ENCODE results near the gene SDF2.
"Not testable (repeated sequence)": the region's sequence is repeated elsewhere in the genome, so short reads cannot be mapped to it uniquely, and the experiment has no call there.

Gene SDF2

DNA sequence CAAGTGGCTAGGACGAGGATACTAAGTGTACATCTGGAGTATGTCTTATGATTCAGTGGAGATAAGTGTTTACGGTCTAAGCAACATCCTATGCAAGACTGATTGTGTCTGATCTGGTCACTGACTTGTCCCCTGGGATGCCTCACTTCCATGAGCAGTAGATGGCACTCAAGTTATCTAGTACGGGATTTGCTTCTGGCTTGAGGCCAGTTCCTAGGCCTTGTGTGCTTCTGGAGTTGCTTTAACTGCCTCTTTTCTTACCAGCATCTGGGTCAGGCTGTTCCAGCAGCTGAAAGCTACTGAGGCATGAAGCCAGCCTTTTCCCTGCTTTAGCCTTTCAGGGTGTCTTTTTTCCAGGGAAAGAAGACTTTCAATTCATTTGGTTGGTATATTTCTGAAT lies 23.3 kb upstream of the SDF2 start:
- DNase-seq (ENCODE audit: low read depth in 3 of 3): no peak

DNA sequence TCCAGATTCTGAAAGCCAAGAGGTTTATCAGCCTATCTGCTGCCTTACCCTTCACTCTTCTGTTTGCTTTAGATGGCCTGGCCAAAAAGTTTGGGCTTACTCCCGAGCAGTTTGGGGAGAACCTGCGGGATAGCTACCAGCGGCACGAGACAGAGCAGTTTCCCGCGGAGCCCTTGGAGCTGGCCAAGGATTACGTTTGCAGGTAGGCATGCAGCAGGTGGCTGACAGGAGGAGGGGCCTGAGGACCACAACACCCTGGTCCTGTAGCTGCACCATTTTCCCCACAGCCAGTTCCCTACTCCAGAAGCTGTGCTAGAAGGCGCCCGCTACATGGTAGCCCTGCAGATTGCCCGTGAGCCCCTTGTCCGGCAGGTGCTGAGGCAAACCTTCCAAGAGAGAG lies 20.9 kb upstream of the SDF2 start:
- DNase-seq (ENCODE audit: low read depth in 3 of 3): no peak

DNA sequence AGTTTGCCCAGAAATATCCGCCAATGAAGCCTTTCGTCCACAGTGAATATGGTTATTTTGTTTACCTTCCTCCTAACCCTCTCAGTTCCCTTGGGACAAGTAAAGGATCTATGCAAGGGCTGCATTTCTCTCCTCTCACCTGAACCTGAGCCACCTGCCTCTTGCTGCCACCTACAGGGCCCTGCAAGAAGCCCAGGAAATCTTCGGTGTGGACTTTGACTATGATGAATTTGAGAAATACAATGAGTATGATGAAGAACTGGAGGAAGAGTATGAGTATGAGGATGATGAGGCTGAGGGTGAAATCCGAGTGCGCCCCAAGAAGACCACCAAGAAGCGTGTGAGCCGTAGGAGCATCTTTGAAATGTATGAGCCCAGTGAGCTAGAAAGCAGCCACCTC lies 14.3 kb upstream of the SDF2 start:
- no peak for DNase-seq (ENCODE audit: low read depth in 3 of 3)

DNA sequence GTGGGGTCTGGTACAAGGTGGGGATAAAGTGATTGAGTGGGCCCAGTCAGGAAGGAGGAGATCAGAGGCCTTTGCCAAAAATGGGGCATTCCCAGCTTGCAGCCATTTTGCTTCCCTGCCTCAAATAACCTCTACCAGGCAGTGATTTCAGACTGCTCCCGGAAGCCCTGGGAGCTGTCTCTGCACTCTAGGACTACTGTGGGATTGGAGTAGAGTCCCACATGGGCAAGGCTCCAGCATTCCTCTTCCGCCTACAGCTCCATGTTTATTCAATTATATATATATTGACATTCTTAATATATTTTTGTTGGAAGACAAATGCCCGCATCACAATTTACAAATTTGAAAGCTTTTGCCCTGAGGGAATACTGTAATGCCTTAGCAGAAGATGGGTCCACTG lies 13.8 kb upstream of the SDF2 start:
- DNase-seq (ENCODE audit: low read depth in 3 of 3): no peak

DNA sequence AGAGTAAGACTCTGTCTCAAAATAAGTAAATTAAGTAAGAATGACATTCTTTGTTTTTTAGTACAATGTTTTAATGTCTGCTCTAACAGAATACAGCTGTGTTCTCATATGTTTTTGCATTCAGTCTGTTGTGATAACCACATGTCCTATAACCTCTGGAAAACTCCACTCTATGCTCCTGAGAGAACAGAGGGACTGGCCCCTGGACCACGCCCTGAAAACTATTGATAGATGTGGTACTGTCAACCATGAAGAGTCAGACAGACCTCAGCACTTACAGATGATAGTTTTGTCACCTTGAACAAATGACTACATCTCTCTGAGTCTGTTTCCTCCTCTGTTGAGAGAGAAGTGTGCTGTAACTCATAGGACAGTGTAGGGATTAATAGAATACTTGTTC lies 8.2 kb upstream of the SDF2 start:
- DNase-seq (ENCODE audit: low read depth in 3 of 3): no peak

DNA sequence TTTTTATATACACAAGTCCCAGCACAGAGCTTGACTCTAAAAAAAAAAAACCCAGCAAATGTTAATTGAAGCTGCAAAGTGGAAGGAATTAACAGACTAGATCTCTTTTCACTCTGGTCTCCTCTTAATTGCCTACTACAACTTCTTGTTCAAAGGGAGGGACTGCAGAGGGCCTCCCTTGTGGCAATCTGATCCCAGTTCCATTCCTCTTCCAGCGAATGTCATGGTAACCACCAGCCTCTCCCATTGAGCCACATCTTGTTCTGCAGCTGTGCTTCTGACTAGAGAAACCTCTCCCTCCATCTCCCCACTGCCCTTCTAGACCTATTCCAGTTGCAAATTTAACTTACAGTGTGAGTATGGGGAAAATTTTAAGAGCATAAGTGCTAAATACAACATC lies 6.2 kb upstream of the SDF2 start:
- no peak for DNase-seq (ENCODE audit: low read depth in 3 of 3)

DNA sequence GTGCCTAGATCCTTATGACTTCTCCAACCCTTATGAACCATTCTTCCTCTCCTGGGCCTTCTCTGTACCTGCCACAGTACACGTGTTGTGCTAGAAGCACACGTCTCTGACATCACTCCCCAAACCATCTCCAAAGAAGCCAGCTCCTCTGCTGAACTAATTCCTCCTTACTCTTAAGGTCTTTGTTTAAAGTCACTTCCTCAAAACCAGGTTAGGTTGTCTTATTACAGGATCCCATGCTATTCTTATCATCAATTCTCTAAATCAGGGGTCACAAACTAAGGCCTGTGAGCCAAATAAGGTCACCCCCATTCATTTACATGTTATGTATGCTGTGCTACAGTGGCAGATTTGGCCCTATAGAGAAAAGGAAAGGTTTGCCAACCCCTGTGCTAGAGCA lies 4.3 kb upstream of the SDF2 start:
- DNase-seq (ENCODE audit: low read depth in 3 of 3): no peak

DNA sequence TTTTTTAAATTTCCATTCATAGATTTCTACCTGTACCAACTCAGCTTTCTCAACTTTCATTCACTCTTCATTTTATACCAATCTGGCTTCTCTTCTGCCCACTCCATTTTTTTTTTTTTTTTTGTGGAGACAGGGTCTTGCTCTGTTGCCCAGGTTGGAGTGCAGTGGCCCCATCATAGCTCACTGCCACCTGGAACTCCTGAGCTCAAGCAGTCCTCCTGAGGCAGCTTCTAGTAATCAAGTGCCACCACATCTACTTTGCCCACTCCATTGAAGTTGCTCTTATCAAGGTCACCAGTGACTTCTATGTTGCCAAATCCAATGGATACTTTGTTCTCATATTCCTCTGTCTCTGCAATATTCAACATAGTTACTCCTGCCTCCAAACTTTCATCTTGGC lies 2.0 kb upstream of the SDF2 start:
- no peak for DNase-seq (ENCODE audit: low read depth in 3 of 3)

DNA sequence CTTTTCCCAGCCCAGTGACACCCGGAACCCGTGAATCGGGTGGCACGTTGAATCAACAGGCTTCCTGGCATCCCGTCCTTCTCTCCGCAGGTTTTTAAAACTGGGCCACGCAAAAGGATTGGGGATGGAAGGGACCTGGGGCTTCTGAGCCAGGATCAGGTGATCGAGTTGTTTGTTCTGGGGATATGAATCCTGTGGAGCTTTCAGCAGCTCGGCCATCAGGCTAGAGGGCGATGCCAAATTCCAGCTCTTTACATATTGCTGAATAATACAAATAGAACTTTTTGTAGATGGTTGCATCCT lies 772 bp upstream of the SDF2 start:
- no peak for DNase-seq (ENCODE audit: low read depth in 3 of 3)

DNA sequence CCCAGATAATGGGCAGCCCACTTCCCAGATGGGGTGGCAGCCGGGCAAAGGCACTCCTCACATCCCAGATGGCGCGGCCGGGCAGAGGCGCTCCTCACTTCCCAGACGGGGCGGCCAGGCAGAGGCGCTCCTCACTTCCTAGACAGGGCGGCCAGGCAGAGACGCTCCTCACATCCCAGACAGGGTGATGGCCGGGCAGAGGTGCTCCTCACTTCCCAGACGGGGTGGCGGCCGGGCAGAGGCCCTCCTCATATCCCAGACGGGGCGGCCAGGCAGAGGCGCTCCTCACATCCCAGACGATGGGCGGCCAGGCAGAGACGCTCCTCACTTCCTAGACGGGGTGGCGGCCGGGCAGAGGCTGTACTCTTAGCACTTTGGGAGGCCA lies 2.2 kb downstream of the SDF2 start:
- not testable (repeated sequence) for DNase-seq (ENCODE audit: low read depth in 3 of 3)

DNA sequence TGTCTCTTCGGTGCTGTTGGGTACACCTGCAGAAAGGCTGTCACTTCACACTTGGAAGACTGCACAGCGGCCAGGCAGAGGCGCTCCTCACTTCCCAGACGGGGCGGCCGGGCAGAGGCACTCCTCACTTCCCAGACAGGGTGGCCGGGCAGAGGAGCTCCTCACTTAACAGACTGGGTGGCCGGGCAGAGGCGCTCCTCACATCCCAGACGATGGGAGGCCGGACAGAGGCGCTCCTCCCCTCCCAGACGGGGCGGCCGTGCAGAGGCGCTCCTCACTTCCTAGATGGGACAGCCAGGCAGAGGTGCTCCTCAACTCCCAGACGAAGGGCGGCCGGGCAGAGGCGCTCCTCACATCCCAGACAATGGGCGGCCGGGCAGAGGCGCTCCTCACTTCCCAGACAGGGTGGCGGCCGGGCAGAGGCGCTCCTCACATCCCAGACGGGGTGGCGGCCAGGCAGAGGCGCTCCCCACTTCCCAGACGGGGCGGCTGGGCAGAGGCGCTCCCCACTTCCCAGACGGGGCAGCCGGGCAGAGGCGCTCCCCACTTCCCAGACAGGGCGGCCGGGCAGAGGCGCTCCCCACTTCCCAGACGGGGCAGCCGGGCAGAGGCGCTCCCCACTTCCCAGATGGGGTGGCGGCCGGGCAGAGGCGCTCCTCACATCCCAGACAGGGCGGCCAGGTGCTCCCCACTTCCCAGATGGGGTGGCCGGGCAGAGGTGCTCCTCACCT lies 2.8 kb downstream of the SDF2 start:
- DNase-seq (ENCODE audit: low read depth in 3 of 3): not testable (repeated sequence)

DNA sequence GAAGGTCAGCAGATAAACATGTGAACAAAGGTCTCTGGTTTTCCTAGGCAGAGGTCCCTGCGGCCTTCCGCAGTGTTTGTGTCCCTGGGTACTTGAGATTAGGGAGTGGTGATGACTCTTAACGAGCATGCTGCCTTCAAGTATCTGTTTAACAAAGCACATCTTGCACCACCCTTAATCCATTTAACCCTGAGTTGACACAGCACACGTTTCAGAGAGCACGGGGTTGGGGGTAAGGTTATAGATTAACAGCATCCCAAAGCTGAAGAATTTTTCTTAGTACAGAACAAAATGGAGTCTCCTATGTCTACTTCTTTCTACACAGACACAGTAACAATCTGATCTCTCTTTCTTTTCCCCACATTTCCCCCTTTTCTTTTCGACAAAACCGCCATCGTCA lies 3.4 kb downstream of the SDF2 start:
- DNase-seq (ENCODE audit: low read depth in 3 of 3): not testable (repeated sequence)

DNA sequence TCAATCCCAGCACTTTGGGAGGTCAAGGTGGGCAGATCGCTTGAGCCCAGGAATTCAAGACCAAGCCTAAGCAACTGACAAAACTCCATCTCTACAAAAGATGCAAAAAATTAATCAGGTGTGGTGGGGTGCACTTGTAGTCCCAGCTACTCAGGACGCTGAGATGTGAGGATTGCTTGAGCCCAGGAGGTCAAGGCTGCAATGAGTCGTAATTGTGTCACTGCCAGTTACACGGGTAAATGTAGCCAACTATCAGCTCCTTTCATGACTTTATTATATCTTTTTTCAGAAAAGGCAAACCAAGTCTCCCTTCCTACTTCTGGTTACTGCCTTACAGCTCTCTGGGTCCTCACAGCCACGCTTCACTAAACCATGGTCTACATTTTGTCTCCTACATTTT lies 4.0 kb downstream of the SDF2 start:
- no peak for DNase-seq (ENCODE audit: low read depth in 3 of 3)

DNA sequence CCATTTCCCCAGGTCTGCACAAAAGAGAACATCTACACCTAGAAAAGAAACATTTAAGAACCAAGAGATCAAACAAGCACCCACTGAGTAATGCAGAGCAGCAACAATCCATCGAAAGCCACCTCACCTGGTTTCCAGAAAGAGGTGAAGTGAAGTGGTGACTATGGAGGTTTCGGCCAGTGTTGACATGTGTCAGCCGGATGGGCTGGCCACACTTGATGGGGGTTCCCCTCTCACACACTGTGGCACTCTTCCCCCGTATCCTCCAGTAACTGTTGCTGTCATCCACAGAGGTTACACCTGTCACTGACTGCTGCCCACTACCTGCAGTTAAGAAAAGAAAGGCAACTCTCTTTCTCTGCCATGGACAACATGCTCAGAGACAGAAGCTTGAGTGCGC lies 6.5 kb downstream of the SDF2 start:
- DNase-seq (ENCODE audit: low read depth in 3 of 3): no peak

DNA sequence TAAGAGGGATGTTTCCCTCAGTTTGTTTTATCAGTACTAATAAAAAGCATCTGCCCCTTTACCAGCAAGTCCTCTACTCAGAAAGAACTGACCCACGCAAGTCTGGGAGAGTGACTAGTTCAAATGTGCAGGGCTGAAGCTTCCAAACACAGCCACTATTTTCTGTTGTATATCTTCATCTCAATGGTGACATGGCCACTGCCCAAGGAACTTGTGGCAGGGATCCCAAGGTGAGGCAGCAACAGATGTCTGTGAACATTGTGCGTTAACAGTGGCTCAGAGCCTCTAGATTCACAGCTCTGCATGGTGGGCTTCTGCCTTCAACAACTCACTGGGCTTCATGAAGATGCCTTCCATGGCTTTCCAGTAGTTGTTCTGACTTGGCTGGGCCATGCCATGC lies 13.0 kb downstream of the SDF2 start:
- no peak for DNase-seq (ENCODE audit: low read depth in 3 of 3)

DNA sequence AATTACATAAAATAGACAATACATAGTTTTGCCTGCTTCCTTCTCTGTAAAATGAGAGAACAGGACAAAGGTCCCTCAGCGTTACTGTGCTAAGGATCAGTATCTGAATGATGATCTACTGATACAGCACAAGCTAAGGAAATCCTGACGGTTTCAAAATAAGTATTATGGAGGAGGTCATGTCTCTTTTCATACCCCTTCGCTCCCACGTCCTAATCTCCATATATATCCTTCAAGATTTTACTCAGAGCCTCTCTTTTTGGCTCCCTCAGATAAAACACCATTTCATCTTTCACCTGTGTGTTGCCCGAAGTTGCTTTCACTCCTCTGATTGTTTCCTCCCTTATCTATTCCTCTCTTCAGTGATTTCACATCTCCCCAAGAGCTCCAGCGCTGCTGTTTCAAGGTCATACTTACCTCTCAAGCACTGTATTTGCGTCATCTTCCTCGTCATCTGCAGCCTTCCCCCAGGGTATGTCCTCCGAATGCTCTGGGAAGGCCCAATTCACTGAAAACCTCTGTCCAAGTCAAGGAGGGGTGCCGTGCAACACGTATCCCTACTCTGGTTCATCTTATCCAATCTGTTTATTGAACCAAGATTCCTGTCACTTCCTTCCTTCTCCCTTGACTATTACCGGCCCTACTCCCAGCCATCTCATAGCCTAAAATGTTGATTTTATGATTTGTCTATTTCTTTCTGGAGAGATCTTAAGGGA lies 15.5 kb downstream of the SDF2 start:
- no peak for DNase-seq (ENCODE audit: low read depth in 3 of 3)

DNA sequence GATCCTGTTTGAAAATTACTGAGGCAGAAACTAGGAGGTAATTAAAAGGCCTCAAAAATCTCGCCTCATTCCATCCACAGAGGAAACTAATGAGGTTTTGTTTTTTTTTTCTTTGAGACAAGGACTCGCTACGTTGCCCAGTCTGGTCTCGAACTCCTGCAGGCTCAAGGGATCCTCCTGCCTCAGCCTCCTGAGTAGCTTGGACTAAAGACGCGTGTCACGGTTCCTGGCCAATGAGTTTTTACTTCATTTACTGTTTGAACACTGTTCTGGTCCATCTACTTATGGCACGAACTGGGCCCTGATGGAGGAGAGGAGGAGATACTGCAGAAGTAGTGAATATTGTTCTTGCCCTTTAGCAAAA lies 16.1 kb downstream of the SDF2 start:
- DNase-seq (ENCODE audit: low read depth in 3 of 3): no peak

DNA sequence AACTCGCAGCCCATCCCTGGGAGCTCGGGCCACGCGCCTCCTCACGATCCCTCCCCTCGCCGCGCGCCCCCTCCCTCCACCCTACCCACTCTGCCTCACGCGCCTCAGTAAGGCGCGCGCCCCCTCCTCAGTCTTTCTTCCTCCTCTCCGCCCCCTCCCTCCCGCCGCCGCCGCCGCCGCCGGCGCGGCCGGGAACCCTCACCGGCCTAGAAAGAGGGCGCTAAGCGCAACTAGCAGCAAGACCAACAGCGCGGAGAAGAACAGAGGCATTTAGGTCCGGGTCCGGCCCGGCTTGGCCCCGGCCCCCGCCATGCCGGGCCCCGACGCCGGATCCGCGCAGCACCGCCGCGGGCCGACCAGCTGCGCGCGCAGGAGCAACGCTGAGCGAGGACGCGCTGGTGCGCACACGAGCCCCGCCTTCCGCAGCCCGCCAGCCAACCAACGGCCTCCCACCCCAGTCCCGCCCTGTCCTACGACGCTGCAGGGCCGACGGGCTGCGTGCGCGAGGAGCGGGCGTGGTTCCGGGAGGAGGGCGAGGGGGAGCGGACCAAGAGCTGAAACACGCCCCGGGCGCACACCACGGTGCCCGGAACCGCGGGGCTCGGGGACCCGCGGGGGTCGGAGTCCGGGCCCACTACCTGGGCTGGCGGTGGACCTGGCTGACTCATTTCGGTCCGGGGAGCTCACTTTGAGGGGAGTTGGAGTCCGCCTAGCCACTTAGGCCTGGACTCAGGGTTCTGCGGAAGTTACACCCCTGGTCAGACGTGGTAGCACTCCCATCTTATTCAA lies 16.7 kb downstream of the SDF2 start, which contains the start of gene BLTP2:
Gene BLTP2, minus strand, starts transcription at position 372 of the 789 bp plus-strand sequence. Its CDS starts 102 bp downstream, at position 270.
- peak; percentile 92 to 93 (median 92) for DNase-seq (ENCODE audit: low read depth in 3 of 3)

DNA sequence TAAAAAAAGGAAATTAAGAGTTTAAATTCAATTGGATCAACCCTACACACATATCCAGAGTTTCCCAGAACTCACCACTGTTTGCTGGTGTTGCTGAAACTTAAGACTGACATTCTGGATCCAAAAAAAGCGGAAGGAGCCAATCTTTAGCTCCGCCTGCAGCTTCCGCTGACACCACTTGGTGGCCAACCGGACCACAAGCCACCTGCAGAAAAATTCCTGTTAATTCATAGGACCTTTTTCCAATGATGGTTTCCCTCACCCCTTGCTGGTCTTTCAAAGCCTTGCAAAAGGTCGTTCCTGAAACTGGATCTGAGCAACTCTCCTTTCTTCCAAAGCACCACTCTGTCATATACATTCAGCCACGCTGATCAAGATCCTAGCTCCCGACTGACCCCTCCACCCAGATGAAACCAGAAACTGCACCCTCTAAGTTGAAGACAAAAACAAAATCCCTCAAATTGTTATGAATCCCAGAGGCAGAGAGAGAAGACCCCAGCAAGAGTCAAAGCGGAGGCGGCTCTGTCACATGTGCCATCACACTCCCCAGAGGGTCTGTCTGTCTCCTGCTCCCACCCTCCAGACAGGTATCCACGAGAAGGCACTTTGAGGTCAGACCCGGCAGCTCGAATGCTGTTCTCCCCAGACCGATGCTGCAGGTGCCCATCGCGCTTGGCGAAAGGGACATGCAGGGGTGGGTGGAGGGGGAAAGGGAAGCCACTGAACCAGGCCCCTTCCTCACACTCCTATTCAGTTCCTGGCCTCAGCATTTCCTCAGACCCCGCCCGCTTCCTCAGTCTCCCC lies 17.5 kb downstream of the SDF2 start:
- DNase-seq (ENCODE audit: low read depth in 3 of 3): peak in 1 of 3 donors; percentile 8

DNA sequence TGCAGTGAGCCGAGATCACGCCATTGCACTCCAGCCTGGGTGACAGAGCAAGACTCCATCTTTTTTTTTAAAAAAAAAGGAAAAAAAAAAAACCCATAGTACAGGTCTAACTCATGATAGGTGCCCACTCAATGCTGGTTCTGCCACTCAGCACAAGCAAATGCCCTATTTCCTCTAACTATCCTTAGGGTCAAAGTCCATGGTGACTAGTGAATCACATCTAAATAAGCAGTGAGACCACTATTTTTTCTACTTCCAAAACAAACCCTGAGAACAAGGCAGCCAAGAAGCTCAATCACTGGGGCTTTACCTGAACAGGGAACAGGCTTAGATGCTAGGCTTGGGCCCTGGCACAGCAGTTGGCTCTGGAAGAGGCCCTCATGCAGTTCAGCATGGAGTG lies 20.1 kb downstream of the SDF2 start:
- DNase-seq (ENCODE audit: low read depth in 3 of 3): no peak

DNA sequence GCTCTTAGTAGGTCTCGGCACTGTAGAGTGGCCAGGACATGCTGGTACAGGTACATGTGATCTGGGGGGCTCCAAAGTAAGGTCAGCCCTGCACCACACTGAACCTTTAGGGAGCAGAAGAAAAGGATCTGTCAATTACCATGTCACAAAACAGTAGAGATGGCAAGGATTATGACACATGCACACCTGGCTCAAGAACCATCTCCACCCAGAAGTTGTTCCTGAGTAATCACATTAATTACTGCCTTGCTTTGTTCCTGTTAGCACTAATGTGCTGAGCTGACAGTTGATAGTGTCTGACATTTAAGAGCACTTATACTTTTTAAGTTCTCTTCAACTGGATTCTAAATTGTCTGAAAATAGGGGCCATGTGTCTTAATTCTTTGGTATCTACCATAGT lies 26.2 kb downstream of the SDF2 start:
- DNase-seq (ENCODE audit: low read depth in 3 of 3): no peak

DNA sequence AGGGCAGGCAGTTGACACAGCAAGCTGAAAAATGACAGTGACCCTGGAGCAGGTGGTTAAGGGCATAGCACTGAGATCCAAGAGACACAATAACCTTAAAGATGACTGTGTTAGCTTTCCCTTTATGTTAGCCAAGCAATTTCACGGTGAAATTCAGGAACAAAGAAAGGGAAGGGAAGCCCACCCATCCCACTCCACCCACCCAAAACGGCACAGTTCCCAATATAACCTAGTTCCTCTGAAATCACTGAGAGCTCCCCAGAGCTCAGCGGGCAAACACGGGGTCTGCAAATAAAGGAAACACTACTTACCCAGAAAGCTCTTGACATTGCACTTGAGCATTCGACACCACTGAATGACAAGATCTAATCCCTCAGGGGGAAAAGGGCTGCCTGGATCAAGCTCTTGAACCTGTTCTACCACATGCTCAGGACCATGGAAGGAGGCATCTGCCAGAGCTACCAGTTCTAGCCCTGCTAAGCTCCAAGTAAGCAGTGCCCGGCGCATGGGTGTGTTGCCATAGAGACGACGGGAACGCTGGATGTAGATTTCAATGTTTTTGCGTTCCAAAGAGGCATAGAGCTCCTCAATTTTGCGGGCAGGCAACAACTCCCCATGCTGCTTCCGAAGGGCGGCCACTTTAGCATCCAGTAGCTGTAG lies 27.4 kb downstream of the SDF2 start:
- no peak for DNase-seq (ENCODE audit: low read depth in 3 of 3)

All from stimulated activated CD4-positive, alpha-beta T cell treated with anti-CD3 and anti-CD28 coated beads, TNF-alpha, amount 100 ng/mL, for 48 hours (primary cell).